Measurements from ENCODE around the gene PPM1H. TPM values are rescaled to one million over a fixed set of nuclear protein-coding genes. Genes with fewer than 3 reads are reported as not detected.

Gene PPM1H, protein sequence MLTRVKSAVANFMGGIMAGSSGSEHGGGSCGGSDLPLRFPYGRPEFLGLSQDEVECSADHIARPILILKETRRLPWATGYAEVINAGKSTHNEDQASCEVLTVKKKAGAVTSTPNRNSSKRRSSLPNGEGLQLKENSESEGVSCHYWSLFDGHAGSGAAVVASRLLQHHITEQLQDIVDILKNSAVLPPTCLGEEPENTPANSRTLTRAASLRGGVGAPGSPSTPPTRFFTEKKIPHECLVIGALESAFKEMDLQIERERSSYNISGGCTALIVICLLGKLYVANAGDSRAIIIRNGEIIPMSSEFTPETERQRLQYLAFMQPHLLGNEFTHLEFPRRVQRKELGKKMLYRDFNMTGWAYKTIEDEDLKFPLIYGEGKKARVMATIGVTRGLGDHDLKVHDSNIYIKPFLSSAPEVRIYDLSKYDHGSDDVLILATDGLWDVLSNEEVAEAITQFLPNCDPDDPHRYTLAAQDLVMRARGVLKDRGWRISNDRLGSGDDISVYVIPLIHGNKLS
- 0.09 and 0.28 TPM in 2 replicates for total RNA-seq

GRCh38 chr12:62934799-62935674 is at the start of gene PPM1H:
Gene PPM1H (minus strand): TSS chr12:62935150. CDS start chr12:62934736, 414 bp downstream.

Other genes with a start within 250 kb of the PPM1H start
- gene AVPR1A, start 216.1 kb upstream of the PPM1H start, total RNA-seq: not detected in 2 replicates